ENCODE data around the gene MAP3K19.
A peak's percentile ranks its signal among the peaks of the same experiment; 100 is the strongest.
"Not testable (repeated sequence)": the region's sequence is repeated elsewhere in the genome, so short reads cannot be mapped to it uniquely, and the experiment has no call there.

MAP3K19 gene

GRCh38 chr2:135052042-135052876 is 5.0 kb upstream of the MAP3K19 start, which contains the start of gene RAB3GAP1:
Gene RAB3GAP1 (plus strand): TSS chr2:135052292. CDS start chr2:135052308, 16 bp downstream.
- DNase-seq = peak; percentile 72 to 88

- no peak for DNase-seq
Observed at GRCh38 chr2:135050684-135051083, 3.4 kb upstream of the MAP3K19 start.

GRCh38 chr2:135050132-135050531 is 2.9 kb upstream of the MAP3K19 start:
- DNase-seq = no peak

- DNase-seq = no peak
Observed at GRCh38 chr2:135048122-135048521, 875 bp upstream of the MAP3K19 start.

GRCh38 chr2:135043345-135043744 is 3.9 kb downstream of the MAP3K19 start:
- DNase-seq = peak in 1 of 2 experiments; percentile 1

- no peak for DNase-seq
Observed at GRCh38 chr2:135037831-135038230, 9.4 kb downstream of the MAP3K19 start.

GRCh38 chr2:135033216-135033615 is 14.0 kb downstream of the MAP3K19 start:
- not testable (repeated sequence) for DNase-seq

GRCh38 chr2:135030826-135031225 is 16.4 kb downstream of the MAP3K19 start:
- DNase-seq = no peak

GRCh38 chr2:135029481-135030134 is 17.6 kb downstream of the MAP3K19 start:
- no peak for DNase-seq

- no peak for DNase-seq
Observed at GRCh38 chr2:135023886-135024485, 23.3 kb downstream of the MAP3K19 start.

GRCh38 chr2:135022952-135023880 is 24.0 kb downstream of the MAP3K19 start:
- no peak for DNase-seq

GRCh38 chr2:135021618-135022017 is 25.6 kb downstream of the MAP3K19 start:
- no peak for DNase-seq

- DNase-seq = no peak
Observed at GRCh38 chr2:135011633-135012032, 35.6 kb downstream of the MAP3K19 start.

- DNase-seq = no peak
Observed at GRCh38 chr2:135010200-135010942, 36.9 kb downstream of the MAP3K19 start.

GRCh38 chr2:135009339-135009738 is 37.9 kb downstream of the MAP3K19 start:
- DNase-seq = no peak

- peak in 1 of 2 experiments; percentile 27 for DNase-seq
Observed at GRCh38 chr2:135005753-135006152, 41.5 kb downstream of the MAP3K19 start.

GRCh38 chr2:135004005-135004746 is 43.1 kb downstream of the MAP3K19 start:
- DNase-seq = peak; percentile 53 to 87

GRCh38 chr2:135002836-135003235 is 44.4 kb downstream of the MAP3K19 start:
- no peak for DNase-seq

GRCh38 chr2:134999521-134999920 is 47.7 kb downstream of the MAP3K19 start:
- DNase-seq = peak; percentile 2 to 21

- peak; percentile 11 to 40 for DNase-seq
Observed at GRCh38 chr2:134988994-134989605, 58.1 kb downstream of the MAP3K19 start.

- DNase-seq = no peak
Observed at GRCh38 chr2:134985061-134985460, 62.2 kb downstream of the MAP3K19 start.

Data from NCI-H526 (cell line).